Measurements from ENCODE around the gene SH3GL2. TPM values are rescaled to one million over a fixed set of nuclear protein-coding genes. Genes with fewer than 3 reads are reported as not detected.

SH3GL2 gene
- total and polyA plus RNA-seq, 3 experiments from 2014 or later = not detected

- H3K4me1 ChIP-seq (ENCODE audit: insufficient read depth, low read length) = no peaks in the 10 kb centered on the region
- H3K4me3 ChIP-seq (ENCODE audit: low read length) = no peak overlapping the region
- no peaks in the 10 kb centered on the region for H3K36me3 ChIP-seq (ENCODE audit: insufficient read depth, low read length)
- no peak overlapping the region for H3K27ac ChIP-seq (ENCODE audit: low read depth, low read length)
- DNase-seq = no peak
- Mint-ChIP-seq H3K9me3 (peaks cover 4 to 9% (median 6%) of the 10 kb centered on the region in 5 donors), H3K27me3 (no peaks in the 10 kb centered on the region), H3K4me3 (no peak overlapping the region), H3K27ac (no peak overlapping the region), H3K4me1 (no peaks in the 10 kb centered on the region), H3K36me3 (no peaks in the 10 kb centered on the region)
- no peaks in the 10 kb centered on the region for H3K27me3 ChIP-seq (ENCODE audit: insufficient read depth, low read length, poor library complexity, severe bottlenecking)
- CTCF ChIA-PET = interaction anchor here (1.1 kb wide), 1 partner anchor 10 kb away, joined by 3 read pairs; no protein-coding TSS in a partner anchor
- H3K9me3 ChIP-seq (ENCODE audit: low read length) = no peaks in the 10 kb centered on the region
- POLR2A ChIA-PET = no interaction called here
Measured at GRCh38 chr9:17832812-17833211, 253.9 kb downstream of the SH3GL2 start.

- Histone ChIP-seq H3K4me1 (ENCODE audit: insufficient read depth, low read length) (no peaks in the 10 kb centered on the region), H3K9me3 (ENCODE audit: low read length) (no peaks in the 10 kb centered on the region), H3K27me3 (ENCODE audit: insufficient read depth, low read length, poor library complexity, severe bottlenecking) (no peaks in the 10 kb centered on the region), H3K36me3 (ENCODE audit: insufficient read depth, low read length) (no peaks in the 10 kb centered on the region), H3K4me3 (ENCODE audit: low read length) (no peak overlapping the region), H3K27ac (ENCODE audit: low read depth, low read length) (no peak overlapping the region)
- Mint-ChIP-seq H3K4me1 (no peaks in the 10 kb centered on the region), H3K27ac (no peak overlapping the region), H3K4me3 (no peak overlapping the region), H3K9me3 (peaks cover 4 to 11% (median 6%) of the 10 kb centered on the region in 5 donors), H3K36me3 (no peaks in the 10 kb centered on the region), H3K27me3 (no peaks in the 10 kb centered on the region)
- CTCF ChIA-PET = no interaction called here
- POLR2A ChIA-PET = no interaction called here
- DNase-seq = no peak
Measured at GRCh38 chr9:17833846-17834245, 255.0 kb downstream of the SH3GL2 start.

DNA sequence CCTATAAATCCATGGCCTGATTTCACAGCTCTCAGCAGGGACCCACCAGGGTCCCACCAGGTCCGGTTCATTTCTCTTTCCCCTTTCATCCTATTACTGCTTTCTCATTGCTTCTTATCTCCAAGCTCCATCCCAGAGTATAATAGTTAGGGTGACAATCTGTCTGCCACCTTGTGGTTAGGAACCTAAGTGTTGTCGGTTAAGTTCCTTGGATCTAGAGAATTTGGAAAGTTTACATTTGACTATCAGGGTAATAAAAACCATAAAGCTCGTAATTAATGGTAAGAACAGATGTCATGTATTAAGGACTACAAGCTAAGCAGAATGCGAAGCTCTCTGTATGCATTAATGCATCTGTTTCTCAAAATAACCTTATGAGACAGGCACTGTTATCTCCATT, 259.1 kb downstream of the SH3GL2 start:
- Mint-ChIP-seq H3K36me3 (no peaks in the 10 kb centered on the region), H3K4me3 (no peak overlapping the region), H3K27me3 (no peaks in the 10 kb centered on the region), H3K4me1 (no peaks in the 10 kb centered on the region), H3K27ac (no peak overlapping the region), H3K9me3 (peaks cover 3 to 11% (median 7%) of the 10 kb centered on the region in 5 donors)
- POLR2A ChIA-PET = no interaction called here
- CTCF ChIA-PET = no interaction called here
- Histone ChIP-seq H3K27ac (ENCODE audit: low read depth, low read length) (no peak overlapping the region), H3K36me3 (ENCODE audit: insufficient read depth, low read length) (no peaks in the 10 kb centered on the region), H3K9me3 (ENCODE audit: low read length) (no peaks in the 10 kb centered on the region), H3K27me3 (ENCODE audit: insufficient read depth, low read length, poor library complexity, severe bottlenecking) (no peaks in the 10 kb centered on the region), H3K4me3 (ENCODE audit: low read length) (no peak overlapping the region), H3K4me1 (ENCODE audit: insufficient read depth, low read length) (no peaks in the 10 kb centered on the region)
- DNase-seq = no peak

GRCh38 chr9:17839776-17840175, 260.9 kb downstream of the SH3GL2 start:
- no peaks in the 10 kb centered on the region for H3K4me1 ChIP-seq (ENCODE audit: insufficient read depth, low read length)
- H3K4me3 ChIP-seq (ENCODE audit: low read length) = no peak overlapping the region
- no peak for DNase-seq
- H3K27me3 ChIP-seq (ENCODE audit: insufficient read depth, low read length, poor library complexity, severe bottlenecking) = no peaks in the 10 kb centered on the region
- POLR2A ChIA-PET = no interaction called here
- H3K4me3 Mint-ChIP-seq = no peak overlapping the region
- CTCF ChIA-PET = no interaction called here
- peaks cover 0 to 18% (median 16%) of the 10 kb centered on the region in 5 donors for H3K9me3 Mint-ChIP-seq
- H3K9me3 ChIP-seq (ENCODE audit: low read length) = no peaks in the 10 kb centered on the region
- H3K27ac ChIP-seq (ENCODE audit: low read depth, low read length) = no peak overlapping the region
- H3K27me3 Mint-ChIP-seq = peaks cover 0 to 1% of the 10 kb centered on the region in 2 donors
- H3K36me3 Mint-ChIP-seq = no peaks in the 10 kb centered on the region
- H3K36me3 ChIP-seq (ENCODE audit: insufficient read depth, low read length) = no peaks in the 10 kb centered on the region
- H3K27ac Mint-ChIP-seq = no peak overlapping the region
- H3K4me1 Mint-ChIP-seq = no peaks in the 10 kb centered on the region

DNA sequence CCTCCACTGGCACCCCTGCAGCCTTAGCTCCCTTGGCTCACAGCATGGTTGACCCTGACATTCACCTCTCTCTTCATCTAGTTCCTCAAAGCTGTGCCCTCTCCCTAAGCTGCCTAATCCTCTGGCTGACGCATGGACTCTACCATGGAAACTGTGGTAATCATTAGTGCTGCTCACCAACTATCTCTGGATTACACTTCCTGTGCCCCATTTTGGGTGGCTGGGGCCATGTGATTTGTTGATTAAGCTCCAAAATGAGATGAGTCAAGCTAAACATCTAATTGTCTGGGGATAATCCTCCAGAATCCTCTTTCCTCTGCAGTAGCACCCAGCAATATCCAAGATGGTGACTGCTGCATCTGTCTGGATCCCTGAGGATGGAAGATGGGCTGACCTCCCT, 264.4 kb downstream of the SH3GL2 start:
- H3K9me3 ChIP-seq (ENCODE audit: low read length) = no peaks in the 10 kb centered on the region
- no peak overlapping the region for H3K27ac ChIP-seq (ENCODE audit: low read depth, low read length)
- Mint-ChIP-seq H3K36me3 (no peaks in the 10 kb centered on the region), H3K27me3 (peaks cover 0 to 1% of the 10 kb centered on the region in 2 donors), H3K4me1 (no peaks in the 10 kb centered on the region), H3K27ac (no peak overlapping the region), H3K4me3 (no peak overlapping the region), H3K9me3 (peaks cover 0 to 24% (median 19%) of the 10 kb centered on the region in 5 donors)
- CTCF ChIA-PET = no interaction called here
- H3K4me1 ChIP-seq (ENCODE audit: insufficient read depth, low read length) = no peaks in the 10 kb centered on the region
- H3K4me3 ChIP-seq (ENCODE audit: low read length) = no peak overlapping the region
- no peaks in the 10 kb centered on the region for H3K36me3 ChIP-seq (ENCODE audit: insufficient read depth, low read length)
- POLR2A ChIA-PET = no interaction called here
- no peak for DNase-seq
- H3K27me3 ChIP-seq (ENCODE audit: insufficient read depth, low read length, poor library complexity, severe bottlenecking) = no peaks in the 10 kb centered on the region

Measured in CD8-positive, alpha-beta memory T cell (primary cell).